HG02610 (cell line): ENCODE measurements around the gene PERCC1.
"Not testable (repeated sequence)": the region's sequence is repeated elsewhere in the genome, so short reads cannot be mapped to it uniquely, and the experiment has no call there.

Experiments used
- ATAC-seq: cut with Tn5 transposase; IDR thresholded peaks from one replicate; pipeline ENCODE4 v1.9.1; 2021; ENCODE audit warnings: mild to moderate bottlenecking, moderate library complexity; ENCODE audit not compliant: unreplicated experiment

PERCC1 gene

GRCh38 chr16:1433263-1433560 lies 2.3 kb downstream of the PERCC1 start:
- no peak for ATAC-seq

GRCh38 chr16:1433756-1434155 lies 2.9 kb downstream of the PERCC1 start:
- no peak for ATAC-seq

- no peak for ATAC-seq
Observed at GRCh38 chr16:1434644-1435592, 4.0 kb downstream of the PERCC1 start.

- ATAC-seq: no peak
Observed at GRCh38 chr16:1435921-1436697, 5.2 kb downstream of the PERCC1 start.

- ATAC-seq: no peak
Observed at GRCh38 chr16:1436731-1437355, 6.0 kb downstream of the PERCC1 start.

GRCh38 chr16:1437606-1438005 lies 6.7 kb downstream of the PERCC1 start:
- no peak for ATAC-seq

- ATAC-seq: no peak
Observed at GRCh38 chr16:1438229-1439057, 7.6 kb downstream of the PERCC1 start.

- no peak for ATAC-seq
Observed at GRCh38 chr16:1439058-1439698, 8.3 kb downstream of the PERCC1 start.

- not testable (repeated sequence) for ATAC-seq
Observed at GRCh38 chr16:1439699-1440074, 8.8 kb downstream of the PERCC1 start.

GRCh38 chr16:1441391-1441829 lies 10.5 kb downstream of the PERCC1 start:
- no peak for ATAC-seq

- no peak for ATAC-seq
Observed at GRCh38 chr16:1442697-1443096, 11.8 kb downstream of the PERCC1 start.

GRCh38 chr16:1443403-1443973 lies 12.6 kb downstream of the PERCC1 start:
- ATAC-seq: no peak

- no peak for ATAC-seq
Observed at GRCh38 chr16:1443980-1444729, 13.3 kb downstream of the PERCC1 start, which contains the start of gene CCDC154. Gene CCDC154, minus strand, starts transcription at chr16:1444556. Its CDS starts 234 bp downstream, at chr16:1444322.

- ATAC-seq: no peak
Observed at GRCh38 chr16:1444730-1445517, 14.0 kb downstream of the PERCC1 start.

- ATAC-seq: no peak
Observed at GRCh38 chr16:1445518-1446203, 14.8 kb downstream of the PERCC1 start.

- no peak for ATAC-seq
Observed at GRCh38 chr16:1446296-1447080, 15.6 kb downstream of the PERCC1 start.

- no peak for ATAC-seq
Observed at GRCh38 chr16:1447965-1448364, 17.1 kb downstream of the PERCC1 start.
